ENCODE results near the gene LCN2. TPM values are rescaled to one million over a fixed set of nuclear protein-coding genes. Genes with fewer than 3 reads are reported as not detected.
"Not testable (repeated sequence)": the region's sequence is repeated elsewhere in the genome, so short reads cannot be mapped to it uniquely, and the experiment has no call there.

LCN2 gene
- 0.75 TPM for polyA plus RNA-seq (ENCODE audit: insufficient read length)
- long read RNA-seq, donor 1: 0 reads
- long read RNA-seq, donor 2, partial matches to known transcripts: 0 of 1 reads
- long read RNA-seq, donor 2, other reads (novel, unspliced or antisense): 0 of 1 reads
- long read RNA-seq, donor 3: 0 reads
- long read RNA-seq, donor 4: 0 reads
- long read RNA-seq, donor 5: 0 reads
- long read RNA-seq, donor 6: 0 reads
- long read RNA-seq, donor 7, partial matches to known transcripts: 0 of 1 reads
- long read RNA-seq, donor 7, other reads (novel, unspliced or antisense): 0 of 1 reads
- long read RNA-seq, donor 8: 0 reads

DNA sequence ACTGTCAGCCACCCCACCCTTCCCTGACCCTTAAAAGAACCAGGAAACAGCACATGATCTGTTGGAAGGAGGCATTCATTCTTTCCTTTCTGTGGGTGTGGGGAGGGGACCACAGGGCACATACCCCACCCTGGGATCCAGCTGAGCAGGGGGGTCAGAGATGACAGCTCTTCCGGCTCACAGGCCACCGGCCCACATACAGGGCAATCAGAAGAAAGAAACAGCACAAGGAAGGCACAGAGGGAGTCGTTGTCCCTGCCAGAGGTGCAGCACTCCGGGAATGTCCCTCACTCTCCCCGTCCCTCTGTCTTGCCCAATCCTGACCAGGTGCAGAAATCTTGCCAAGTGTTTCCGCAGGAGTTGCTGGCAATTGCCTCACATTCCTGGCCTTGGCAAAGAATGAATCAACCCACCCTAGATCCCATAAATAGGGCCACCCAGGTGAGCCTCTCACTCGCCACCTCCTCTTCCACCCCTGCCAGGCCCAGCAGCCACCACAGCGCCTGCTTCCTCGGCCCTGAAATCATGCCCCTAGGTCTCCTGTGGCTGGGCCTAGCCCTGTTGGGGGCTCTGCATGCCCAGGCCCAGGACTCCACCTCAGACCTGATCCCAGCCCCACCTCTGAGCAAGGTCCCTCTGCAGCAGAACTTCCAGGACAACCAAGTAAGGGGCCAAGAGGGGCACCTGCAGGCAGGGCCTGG, at the start of gene LCN2:
Gene LCN2 (plus strand): TSS at position 453 of the 701 bp plus-strand sequence. CDS start 73 bp downstream, at position 526.
- no peak for DNase-seq

DNA sequence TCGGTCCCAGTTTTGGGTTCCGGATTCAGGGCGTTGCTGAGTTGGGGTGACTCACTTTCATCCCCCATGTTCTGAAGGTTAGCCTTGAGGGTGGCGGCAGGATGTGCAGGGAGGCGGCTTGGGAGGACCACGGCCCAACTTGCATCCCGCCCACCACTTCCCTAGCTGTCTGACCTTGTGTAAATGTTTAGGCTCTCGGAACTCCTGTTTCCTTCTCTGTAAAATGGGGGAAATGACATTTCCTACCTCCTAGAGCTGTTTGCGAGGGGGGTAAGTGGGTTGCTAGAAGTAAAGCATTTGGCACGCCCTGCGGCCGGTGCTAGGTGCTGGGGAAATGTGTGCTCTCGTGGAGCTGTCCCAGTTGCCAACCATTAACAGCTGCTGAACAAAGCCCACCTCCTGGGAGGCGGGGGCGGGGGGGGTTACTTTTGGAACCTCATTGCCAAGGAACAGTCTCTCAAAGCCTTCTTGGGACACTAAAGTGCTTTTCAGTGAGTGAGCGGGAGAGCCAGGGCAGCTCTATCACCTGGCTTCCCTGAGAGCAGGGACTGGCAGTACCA, 49.2 kb upstream of the LCN2 start:
- DNase-seq: no peak

- DNase-seq: no peak
These were observed 48.7 kb upstream of the LCN2 start for GRCh38 chr9:128100581-128100980.

DNA sequence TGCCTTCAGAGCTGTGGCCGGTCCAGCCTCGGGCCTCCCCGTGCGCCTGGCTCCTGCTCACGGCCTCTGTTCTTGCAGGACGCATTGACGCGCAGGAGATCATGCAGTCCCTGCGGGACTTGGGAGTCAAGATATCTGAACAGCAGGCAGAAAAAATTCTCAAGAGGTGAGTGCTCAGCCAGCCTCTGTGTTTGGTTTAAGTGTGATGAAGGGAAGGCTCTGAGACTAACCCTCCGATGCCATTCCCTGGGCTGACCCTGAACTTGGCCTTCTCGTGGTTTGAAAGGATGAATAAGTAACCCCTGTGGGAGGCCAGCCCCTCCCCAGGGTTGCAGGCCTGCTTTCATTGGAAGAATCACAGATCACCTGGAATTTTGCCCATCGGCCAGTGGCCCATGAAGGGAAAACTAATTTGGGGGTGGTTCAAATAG, 48.0 kb upstream of the LCN2 start:
- no peak for DNase-seq

DNA sequence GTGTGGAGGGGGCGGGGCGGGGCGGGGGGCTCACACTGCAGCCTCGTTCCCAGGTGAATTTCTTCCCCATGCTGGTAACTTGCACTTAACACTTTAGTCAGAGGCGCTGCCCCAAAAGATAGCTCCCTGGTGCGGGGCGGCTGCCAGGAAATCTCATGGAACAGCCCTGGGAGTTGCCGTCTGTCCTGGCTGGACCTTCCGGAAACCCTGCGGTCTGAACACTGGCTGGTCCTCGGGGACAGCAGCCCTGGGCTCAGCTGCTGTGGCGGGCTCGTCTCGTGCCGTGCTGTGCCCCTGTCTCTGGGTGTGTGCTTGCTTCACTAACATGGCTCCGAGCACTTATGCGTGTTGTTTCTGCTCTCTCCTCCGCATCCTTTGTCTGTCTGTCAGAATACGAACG, 47.6 kb upstream of the LCN2 start:
- DNase-seq: no peak

- no peak for DNase-seq
These were observed 47.1 kb upstream of the LCN2 start for GRCh38 chr9:128102196-128102595.

GRCh38 chr9:128102861-128103588, 46.2 kb upstream of the LCN2 start:
- no peak for DNase-seq

- no peak for DNase-seq
These were observed 45.7 kb upstream of the LCN2 start for GRCh38 chr9:128103589-128103962.

- DNase-seq: no peak
These were observed 45.1 kb upstream of the LCN2 start for GRCh38 chr9:128104171-128104618.

DNA sequence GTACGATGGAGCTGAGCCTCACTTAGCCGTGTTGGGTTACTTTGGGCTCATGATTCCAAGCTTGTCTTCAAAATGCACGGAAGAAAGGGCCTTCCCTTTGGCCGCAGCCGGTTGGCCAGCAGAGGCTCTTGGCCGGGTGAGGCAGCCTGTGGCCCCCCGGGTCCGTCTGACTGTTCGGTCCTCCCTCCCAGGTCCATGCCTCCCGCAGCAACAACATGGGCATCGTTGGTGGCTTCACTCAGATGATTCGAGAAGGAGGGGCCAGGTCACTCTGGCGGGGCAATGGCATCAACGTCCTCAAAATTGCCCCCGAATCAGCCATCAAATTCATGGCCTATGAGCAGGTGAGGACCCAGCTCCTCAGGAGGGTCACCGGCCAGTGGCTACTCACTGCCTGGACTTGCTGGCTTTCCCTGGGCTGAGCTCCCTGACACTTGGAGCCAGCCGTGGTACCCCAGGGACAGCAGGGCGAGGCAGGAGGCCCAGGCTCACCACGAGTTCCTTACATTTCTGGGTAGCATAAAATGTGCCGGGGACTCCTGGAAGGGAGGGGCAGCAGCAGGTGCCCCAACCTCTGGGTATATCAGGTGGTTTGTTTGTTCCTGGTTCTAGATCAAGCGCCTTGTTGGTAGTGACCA, 43.6 kb upstream of the LCN2 start:
- DNase-seq: no peak

GRCh38 chr9:128106181-128106939, 42.9 kb upstream of the LCN2 start:
- DNase-seq: no peak

GRCh38 chr9:128106940-128107467, 42.2 kb upstream of the LCN2 start:
- no peak for DNase-seq

DNA sequence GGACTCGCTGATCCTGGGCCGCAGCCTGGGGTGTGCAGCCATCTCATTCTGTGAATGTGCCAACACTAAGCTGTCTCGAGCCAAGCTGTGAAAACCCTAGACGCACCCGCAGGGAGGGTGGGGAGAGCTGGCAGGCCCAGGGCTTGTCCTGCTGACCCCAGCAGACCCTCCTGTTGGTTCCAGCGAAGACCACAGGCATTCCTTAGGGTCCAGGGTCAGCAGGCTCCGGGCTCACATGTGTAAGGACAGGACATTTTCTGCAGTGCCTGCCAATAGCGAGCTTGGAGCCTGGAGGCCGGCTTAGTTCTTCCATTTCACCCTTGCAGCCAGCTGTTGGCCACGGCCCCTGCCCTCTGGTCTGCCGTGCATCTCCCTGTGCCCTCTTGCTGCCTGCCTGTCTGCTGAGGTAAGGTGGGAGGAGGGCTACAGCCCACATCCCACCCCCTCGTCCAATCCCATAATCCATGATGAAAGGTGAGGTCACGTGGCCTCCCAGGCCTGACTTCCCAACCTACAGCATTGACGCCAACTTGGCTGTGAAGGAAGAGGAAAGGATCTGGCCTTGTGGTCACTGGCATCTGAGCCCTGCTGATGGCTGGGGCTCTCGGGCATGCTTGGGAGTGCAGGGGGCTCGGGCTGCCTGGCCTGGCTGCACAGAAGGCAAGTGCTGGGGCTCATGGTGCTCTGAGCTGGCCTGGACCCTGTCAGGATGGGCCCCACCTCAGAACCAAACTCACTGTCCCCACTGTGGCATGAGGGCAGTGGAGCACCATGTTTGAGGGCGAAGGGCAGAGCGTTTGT, 41.6 kb upstream of the LCN2 start:
- DNase-seq: no peak

- DNase-seq: no peak
These were observed 40.8 kb upstream of the LCN2 start for GRCh38 chr9:128108269-128109049.

- no peak for DNase-seq
These were observed 40.1 kb upstream of the LCN2 start for GRCh38 chr9:128109050-128109709.

GRCh38 chr9:128111726-128112125, 37.5 kb upstream of the LCN2 start:
- not testable (repeated sequence) for DNase-seq

DNA sequence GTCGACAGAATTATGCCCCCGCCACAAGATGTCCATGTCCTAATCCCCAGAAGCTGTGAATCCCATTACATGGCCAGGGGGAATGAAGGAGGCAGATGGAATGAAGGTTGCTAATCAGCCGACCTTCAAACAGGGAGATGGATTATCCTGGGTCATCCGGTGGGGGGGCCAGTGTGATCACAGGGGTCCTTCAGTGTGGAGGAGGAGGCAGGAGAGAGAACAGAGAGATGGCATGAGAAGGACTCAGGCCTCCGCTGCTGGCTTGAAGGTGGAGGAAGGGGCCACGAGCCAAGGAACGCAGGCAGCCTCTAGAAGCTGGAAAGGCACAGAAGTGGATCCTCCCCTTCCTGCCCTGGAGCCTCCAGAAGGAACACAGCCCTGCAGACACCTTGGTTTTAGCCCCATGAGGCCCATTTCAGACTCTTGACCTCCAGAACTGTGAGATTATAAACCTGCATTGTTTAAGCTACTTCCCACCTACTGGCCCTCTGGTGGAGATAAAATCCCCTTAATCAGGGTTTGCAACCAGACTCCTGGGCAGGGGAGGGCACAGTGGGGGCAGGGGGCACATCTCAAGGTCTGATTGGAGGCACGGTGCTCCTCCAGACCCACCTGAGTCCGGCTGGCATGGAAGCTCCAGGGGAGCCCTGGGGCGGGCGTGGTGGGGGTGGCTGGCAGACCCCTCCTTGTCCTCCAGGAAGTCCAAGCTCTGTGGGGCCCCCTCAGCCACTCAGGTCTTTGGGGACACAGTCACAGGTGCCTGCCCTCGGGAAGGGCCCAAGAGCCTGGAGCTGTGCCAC, 35.5 kb upstream of the LCN2 start:
- DNase-seq: no peak

All from left kidney (tissue), 8 donors.